SK-N-SH treated with all-trans-retinoic acid at 6 μM for 48 hours (cell line): ENCODE data around the gene ASAH2.

Experiments used
- ISL1 ChIP-seq: fragments of 250-450 bp; sonication (Bioruptor Pico); IDR thresholded peaks from 2 replicates; pipeline ENCODE4 v2.1.2; 2022; ENCODE audit warnings: mild to moderate bottlenecking, moderate library complexity
- PATZ1 ChIP-seq: fragments of 250-450 bp; sonication (Bioruptor Pico); IDR thresholded peaks from 2 replicates; pipeline ENCODE4 v1.8.0; 2020; ENCODE audit warnings: mild to moderate bottlenecking, moderate library complexity, borderline replicate concordance
- POU6F1 ChIP-seq: fragments of 250-450 bp; sonication (Bioruptor Pico); IDR thresholded peaks from 2 replicates; pipeline ENCODE4 v1.8.0; 2021; ENCODE audit warnings: low read depth, mild to moderate bottlenecking, moderate library complexity, borderline replicate concordance
- TCF4 ChIP-seq: fragments of 250-450 bp; sonication (Bioruptor Pico); IDR thresholded peaks from 2 replicates; pipeline ENCODE4 v1.8.0; 2021; ENCODE audit warnings: mild to moderate bottlenecking, moderate library complexity, borderline replicate concordance

GRCh38 chr10:50271564-50272250 lies 20.4 kb upstream of the ASAH2 start:
- no peak for TF ChIP-seq PATZ1 (CRISPR knock-in tag)
- no peak for TF ChIP-seq TCF4
- no peak for TF ChIP-seq ISL1 (CRISPR knock-in tag)
- no peak for TF ChIP-seq POU6F1
